Activated T-cell treated with anti-CD3 and anti-CD28 coated beads for 1 hour (primary cell): Measurements from ENCODE around the gene RBM23.
A peak's percentile ranks its signal among the peaks of the same experiment; 100 is the strongest.
"Not testable (repeated sequence)": the region's sequence is repeated elsewhere in the genome, so short reads cannot be mapped to it uniquely, and the experiment has no call there.

Experiments
- DNase-seq: peaks from one replicate; pipeline ENCODE4 v3.0.0-alpha.2; 2020; ENCODE audit warnings: low read depth

RBM23 gene

DNA sequence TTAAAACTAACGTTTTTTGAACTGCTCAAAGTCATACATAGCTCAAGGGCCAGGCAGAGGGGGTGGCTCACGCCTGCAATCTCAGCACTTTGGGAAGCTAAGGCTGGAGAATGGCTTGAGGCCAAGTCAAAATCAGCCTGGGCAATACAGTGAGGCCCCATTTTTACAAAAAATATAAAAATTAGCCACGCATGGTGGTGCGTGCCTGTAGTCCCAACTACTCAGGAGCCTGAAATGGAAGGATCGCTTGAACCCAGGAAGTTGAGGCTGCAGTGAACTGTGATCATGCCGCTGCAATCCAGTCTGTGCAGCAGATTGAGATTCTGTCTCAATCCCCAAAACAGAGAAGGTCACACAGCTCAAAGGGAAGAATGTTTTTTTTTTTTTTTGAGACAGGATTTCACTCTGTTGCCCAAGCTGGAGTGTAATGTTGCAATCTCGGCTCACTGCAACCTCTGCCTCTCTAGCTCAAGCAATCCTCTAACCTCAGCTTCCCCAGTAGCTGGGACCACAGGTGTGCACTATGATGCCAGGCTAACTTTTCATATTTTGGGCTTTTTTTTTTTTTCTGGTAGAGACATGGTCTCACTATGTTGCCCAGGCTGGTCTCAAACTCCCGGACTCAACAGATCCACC, 2.9 kb downstream of the RBM23 start:
- no peak for DNase-seq

DNA sequence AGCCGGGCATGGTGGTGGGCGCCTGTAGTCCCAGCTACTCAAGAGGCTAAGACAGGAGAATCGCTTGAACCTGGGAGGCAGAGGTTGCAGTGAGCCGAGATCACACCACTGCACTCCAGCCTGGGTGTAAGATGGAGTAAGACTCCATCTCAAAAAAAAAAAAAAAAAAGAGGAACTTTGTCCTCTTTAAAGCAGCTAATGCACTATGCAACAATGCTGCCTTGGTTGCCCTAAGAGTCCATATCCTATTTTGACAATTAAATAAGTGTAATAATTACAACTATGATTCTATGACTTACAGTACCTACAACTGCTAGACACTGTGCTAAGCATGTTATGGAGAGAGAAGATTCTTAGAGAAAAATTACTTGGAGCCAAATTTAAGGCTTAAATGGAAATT, 4.1 kb downstream of the RBM23 start:
- DNase-seq: not testable (repeated sequence)

DNA sequence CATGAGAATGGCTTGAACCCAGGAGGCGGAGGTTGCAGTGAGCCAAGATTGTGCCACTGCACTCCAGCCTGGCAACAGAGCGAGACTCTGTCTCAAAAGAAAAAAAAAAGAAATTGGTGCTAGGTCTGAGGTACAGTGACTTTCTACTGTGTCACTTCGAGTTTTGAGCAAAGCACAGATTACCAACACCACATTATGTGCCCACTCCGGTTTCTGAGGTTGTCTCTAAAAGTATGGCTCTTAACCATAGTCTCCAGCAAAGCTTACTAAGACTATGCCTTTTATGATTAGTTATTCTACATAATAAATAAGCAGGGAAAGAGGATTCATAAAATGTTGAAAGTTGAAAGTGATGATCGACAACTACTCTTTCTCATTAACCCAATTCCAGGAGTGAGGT, 8.0 kb downstream of the RBM23 start:
- DNase-seq: no peak

DNA sequence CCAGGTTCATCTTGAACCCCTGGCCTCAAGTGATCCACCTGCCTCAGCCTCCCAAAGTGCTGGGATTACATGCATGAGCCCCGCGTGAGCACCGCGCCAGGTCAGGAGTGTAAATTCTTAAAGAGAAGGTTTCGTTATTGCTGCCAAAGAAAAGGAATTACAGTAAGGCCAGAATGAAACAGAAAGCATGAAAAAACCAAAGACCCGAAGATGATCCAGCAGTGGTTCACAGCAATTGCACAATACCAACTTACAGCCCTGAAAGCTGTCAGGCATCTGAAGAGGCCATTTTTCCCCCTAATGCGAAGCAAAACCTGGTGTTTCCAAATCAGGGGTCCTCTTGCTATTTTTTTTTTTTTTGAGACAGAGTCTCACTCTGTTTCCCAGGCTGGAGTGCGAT, 10.3 kb downstream of the RBM23 start:
- DNase-seq: no peak

DNA sequence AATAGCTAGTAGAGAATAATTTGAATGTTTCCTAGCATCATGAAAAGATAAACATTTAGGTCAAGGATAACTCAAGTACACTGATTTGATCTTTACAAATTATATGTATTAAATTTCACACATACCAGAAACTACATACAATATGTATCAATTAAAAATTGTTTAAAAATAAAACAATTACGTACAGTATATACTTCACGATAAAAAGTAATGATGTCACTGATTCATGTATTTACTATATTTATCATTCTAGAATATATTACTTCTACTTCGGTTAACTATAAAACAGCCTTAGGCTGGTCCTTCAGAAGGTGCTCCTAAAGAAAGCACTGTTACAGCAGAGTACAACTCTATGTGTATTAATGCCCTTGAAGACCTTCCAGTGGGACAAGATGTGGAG, 11.5 kb downstream of the RBM23 start:
- DNase-seq: no peak

DNA sequence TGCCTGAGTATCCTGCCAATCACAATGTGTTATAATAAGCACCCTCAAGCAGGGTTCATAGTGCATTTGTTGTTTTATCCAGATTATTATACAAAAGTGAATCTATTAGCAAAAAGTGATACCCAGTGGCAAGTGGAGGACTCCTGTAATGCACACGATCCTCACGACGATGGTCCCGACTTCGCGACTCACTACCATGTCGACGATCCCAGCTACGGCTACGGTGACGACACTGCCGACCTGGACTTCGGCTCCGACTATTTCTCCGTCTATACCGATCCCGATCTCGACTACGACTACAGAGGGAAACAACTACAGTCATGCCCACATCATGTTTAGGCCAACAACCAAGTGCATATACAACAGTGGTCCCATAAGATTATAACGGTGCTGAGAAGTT, 12.9 kb downstream of the RBM23 start:
- DNase-seq: no peak

DNA sequence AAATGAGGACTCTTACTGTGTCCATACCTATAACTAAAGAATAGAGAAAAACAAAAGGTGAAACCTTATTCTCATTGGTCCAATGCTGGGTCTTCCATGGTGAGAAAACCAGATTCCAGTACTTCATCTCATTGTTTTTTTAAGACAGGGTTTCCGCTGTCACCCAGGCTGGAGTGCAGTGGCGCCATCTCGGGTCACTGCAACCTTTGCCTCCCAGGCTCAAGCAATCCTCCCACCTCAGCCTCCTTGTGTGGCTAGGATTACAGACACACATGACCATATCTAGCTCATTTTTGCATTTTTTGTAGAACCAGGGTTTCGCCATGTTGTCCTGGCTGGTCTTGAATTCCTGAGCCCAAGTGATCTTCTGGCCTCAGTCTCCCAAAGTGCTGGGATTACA, 13.3 kb downstream of the RBM23 start:
- DNase-seq: no peak

DNA sequence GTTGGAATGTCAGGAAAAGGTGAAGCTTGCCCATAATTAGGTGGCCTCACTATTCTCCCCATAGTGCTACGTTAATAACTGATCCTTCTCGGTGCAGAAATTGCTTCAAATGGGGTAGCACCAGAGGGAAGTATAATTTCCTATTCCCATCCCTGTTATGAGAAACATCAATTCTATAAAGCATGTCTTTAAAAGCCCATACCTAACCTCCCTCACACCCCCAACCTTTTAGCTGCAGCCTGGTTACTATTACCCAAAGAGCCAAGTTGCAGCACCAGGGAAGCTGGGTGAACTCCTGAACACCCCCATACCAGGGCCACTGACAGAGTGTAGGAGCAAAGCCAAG, 15.2 kb downstream of the RBM23 start:
- DNase-seq: no peak

DNA sequence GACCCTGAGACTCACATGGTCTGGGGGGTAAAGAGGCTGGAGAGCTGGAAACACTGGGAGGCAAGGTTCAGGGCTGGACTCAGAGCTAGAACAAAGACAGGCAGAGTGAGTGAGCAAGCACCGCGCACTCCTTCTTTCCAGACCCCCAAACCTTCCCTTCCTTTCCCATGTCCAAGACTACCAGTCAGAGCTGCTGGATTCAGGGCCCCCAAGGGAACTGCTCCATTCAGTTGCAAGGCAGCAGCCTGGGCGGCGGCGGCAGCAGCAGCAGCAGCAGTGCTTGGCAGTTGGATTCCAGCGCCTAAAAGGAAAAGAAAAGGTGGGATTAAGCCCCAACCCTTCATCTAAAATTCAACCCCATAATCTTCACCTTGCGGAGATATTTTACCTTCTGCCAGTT, 17.1 kb downstream of the RBM23 start:
- DNase-seq: no peak

DNA sequence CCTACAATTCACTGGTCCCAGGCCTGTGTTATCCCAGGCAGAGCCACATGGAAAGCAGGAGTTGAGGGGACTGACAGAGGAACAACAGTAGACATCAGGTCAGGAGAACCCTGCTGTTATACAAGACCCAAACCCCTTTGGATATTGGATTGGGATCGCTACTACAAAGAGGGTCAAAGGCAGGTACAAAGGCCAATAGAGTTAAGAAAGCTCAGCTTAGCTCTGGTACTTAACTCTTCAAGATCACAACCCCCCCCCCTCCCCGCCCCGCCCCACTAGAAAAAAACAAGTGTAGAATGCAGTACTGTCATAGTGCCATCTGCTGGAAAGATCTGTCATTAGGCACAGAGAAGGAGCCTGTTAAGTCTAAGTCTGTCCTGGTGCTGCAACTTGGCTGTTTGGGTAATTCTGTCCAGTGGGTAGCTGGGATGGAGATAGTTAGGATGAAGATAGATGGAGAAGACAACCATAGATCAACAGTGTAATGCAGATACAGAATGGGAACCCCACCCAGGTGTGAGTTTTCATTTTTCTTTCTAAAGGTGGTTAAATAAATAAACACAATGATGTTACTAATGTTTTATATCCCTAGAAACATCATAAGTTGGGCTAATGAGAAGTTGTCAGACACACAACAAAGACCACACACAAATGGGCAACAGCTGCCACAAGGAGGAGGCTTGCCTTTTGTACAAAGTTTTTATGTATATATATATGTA, 18.7 kb downstream of the RBM23 start:
- DNase-seq: no peak

DNA sequence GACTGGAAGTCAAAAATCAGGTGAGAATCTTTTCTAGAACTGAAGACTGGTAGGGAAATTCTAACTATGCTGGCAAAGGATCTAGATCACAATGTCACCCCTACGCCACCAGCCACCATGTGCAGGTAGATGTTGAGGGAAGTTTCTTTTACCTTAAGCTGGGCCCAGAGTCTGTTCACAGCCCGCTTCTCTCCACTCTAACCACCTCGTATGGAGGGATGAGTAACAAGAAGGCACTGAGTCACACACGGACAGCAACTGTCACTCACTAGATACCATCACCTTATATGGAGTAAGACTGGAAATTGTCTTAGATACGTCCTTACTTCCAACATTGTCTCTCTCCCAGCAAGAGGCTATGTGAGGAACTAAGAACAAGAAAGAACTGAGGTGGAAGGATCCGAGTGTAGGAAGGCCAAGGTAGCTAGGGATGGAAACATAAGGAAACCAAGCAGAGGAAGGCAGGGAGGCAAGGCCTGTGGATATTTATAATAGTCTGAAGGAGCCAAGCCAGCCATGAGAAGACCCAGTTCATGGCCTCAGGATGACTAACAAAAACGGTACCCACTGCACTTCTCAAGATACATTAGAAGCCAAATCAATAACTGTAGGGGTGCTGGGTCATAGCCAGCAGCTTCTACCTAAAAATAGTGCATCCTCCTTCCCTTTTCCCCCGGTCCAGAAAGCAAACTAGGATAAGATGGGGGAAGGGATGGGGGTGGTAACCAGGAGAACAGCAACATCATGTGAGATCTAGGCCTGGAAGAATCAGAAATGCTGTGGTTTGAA, 20.5 kb downstream of the RBM23 start:
- DNase-seq: no peak

DNA sequence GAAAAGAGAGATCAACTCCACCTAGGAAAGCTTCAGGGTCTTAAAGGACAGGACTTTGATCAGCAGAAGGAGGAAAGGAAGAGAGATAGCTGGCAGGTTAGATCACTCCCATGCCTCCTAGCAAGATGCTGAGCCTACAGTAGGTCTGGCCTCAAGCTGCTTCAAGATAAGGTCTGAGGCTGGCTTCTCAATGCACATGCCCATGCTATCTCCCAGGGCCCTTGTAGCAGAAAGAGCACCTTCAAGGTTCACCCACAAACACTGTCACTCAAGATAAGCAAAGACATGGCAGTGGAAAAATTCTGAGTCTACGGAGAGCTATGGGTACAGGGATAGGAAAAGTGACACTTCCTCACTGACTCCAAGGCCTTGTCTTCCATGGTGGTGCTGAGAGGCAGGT, 21.6 kb downstream of the RBM23 start:
- DNase-seq: no peak

DNA sequence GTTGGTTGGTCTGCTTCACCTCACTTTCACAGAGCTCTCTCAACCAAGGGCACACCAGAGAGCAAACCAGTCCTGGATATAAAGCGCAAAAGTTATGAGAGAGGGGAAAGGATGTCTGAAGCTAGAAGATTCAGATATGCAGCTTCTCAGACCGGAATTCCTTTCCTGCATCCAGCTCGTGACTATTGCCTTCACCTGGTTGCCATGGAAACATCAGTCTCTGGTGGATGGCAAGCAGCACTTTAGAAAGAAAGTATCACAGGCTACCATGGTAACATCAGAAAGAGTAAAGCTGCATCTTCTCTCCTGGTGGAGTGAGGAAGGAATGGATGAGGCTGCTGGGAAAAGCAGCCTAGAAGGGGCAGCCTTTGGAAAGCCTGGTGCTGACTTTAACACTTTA, 22.2 kb downstream of the RBM23 start:
- no peak for DNase-seq

DNA sequence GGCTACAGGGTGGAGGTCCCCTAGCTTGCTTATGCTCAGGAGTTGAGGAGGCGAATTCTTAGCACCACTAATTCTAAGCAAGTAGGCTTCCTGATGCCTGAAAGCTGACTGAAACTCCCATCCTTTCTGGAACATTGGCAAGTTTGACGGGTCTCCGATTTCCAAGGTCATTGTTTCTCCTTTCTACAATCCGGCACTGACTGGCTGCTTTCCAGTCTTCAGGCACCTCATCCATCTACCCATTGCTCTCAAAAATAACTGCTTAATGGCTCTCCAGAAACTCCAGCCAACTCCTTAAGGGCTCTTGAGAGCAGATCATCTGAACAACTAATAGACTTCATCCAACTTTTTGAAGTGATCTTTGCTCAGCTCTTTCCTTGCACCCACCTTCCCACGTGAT, 22.6 kb downstream of the RBM23 start:
- no peak for DNase-seq

DNA sequence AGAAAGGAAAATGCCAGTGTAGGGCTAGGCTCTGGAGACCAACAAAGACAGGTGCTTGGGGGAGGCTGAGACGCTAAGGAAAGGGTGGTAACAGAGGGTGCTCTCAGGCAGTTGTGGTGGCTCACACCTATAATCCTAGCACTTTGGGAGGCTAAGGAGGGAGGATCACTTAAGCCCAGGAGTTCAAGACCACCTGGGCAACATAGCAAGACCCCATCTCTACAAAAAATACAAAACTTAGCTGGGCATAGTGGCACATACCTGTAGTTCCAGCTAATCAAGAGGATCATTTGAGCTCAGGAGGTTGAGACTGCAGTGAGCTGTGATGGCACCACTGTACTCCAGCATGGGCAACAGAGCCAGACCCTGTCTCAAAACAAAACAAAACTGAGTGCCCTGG, 23.5 kb downstream of the RBM23 start:
- no peak for DNase-seq

DNA sequence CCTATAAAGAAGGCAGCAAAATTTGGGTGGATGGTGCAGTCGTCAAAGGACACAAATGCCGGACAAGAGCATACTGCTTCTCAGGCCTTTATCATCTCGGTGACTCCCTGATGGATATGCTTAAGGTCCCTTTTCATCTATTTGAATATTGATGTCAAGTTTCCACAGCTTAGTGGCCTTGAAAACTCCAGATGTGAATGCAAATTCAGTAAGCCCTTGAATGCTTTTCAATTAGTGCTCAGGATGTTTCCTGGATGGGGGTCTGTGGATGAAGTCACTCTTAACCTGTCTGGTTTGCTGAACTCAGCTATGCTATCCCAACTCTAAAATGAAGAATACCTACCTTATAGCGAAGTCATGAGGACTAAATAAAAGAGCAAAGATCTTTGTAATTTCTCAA, 25.2 kb downstream of the RBM23 start:
- no peak for DNase-seq

DNA sequence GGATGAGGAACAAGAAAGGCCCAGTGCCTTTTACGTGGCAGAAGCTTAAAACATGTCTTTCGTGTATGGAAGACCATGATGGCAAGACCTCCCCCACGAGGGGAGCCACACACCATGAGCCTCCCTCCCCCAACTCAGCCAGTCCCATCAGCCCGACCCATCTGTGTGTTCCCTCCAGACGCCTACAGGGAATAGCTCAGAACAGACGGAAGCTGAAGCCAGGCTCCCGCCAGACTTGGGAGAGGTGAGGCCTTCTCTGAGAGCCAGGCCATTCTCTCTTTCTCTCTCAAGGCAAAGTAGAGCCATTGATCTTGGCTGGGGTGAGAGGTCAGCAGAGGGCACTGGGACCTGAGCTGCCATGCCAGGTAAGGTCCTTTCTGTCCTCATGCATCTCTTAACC, 26.5 kb downstream of the RBM23 start:
- no peak for DNase-seq

DNA sequence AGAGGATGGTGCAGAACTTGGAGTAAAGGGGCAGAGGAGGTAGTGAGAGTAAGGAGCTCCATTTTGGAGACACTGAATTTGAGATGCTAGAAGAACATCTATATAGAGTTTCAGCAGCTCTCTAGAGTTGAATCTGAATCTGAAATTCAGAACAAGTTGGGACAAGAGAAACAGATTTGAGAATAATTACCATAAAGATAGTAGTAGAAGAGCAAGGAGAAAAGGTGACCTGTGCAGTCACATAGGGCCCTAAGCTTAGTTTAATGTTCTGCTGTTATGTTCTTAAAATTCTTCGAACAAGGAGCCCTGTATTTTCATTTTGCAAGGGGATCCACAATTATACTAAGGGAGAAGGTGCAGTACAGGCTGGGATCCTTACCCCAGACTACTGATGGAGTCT, 28.5 kb downstream of the RBM23 start:
- DNase-seq: no peak

DNA sequence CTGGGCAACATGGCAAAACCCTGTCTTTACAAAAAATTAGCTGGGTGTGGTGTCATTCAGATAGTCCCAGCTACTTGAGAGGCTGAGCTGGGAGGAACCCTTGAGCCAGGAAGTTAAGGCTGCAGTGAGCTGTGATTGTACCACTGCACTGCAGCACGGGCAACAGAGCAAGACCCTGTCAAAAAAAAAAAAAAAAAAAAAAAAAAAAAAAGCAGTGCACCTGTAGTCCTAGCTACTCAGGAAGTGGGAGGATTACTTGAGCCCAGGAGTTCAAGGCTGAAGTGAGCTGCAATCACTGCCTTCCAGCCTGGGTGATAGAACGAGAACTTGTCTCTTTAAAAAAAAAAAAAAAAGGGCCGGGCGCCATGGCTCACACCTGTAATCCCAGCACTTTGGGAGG, 30.3 kb downstream of the RBM23 start:
- no peak for DNase-seq

DNA sequence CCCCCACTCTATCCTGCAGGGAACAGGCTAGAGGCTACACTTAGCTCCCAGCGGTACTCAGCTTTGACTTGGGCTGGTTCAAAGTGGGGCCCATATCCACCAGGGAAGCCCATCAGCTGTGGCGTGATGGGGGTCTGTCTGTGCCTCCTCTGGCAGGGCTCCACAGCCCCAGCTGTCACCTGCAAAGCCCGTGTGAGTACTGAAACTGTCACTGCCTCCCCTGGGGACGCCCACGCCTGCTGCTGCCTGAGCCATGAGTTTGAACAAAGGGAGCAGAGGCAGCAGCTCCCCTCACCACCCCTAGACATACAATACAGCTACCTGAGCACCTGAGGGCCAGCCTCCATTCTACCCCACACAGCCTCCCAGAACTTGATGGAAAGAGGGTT, 31.0 kb downstream of the RBM23 start:
- DNase-seq: peak; percentile 14

DNA sequence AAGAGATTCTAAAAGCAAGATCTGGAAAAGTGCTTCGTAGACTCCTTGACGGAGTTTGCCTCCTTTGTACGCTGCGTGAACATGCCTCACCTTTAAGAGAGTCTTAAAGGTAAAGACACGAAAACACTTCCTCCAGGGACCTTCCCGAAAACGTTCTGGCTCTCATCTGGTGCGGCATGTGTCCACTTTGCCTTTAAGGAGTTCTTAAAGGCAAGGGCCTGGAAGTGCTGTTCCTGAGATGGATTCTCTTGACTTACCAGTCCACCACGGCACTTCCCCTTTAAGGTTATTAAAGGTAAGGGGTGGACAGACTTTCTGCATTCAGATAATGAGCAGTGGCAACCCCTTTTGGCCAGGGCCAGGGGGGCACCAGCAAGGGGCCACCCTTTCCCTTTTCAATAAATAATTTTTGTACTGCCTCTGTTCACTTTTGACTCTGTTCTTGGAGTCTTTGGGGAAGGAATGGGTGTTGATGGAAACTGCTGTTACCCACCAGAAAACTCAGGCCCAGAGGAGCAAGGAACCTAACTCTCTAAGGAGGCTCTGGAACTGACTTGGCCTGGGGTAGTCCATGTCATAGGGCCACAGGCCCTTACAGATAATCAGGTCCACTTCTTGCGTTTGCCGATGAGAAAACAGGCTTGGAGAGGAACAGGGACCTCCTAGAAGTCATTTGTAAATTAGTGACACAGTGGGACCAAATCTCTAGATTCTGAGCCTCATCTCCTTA, 31.5 kb downstream of the RBM23 start:
- DNase-seq: no peak

DNA sequence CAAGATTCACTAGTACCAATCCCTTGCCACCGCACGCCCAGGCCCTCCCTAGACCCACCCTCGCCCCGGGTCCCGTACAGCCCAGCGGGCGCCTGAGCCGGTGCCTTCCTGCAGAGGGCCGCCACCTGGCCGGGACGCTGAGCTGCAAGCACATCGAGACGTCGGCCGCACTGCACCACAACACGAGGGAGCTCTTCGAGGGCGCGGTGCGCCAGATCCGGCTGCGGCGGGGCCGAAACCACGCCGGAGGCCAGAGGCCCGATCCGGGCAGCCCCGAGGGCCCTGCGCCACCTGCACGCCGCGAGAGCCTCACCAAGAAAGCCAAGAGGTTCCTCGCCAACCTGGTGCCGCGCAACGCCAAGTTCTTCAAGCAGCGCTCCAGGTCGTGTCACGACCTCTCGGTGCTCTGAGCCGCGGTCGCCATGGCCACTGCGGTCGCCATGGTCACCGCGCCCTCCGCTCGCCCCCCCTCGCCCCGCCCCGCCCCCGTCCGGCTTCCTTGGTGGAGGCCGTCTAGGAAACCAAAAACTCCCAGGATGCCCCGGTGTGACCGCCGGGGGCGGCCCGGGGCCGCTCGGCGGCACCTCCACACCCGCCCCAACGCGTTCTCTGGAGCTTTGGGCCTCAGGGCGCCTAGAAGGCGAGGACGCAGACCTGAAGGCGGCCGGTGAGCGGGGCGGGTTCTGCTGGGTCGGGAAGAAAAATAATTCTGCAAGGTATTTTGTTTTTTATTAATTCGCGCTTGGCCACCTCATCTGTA, 32.3 kb downstream of the RBM23 start:
- DNase-seq: peak; percentile 63
